Esophagus squamous epithelium (tissue), 4 donors: Measurements from ENCODE around the gene UGT2A3.

Experiments used
- POLR2A ChIP-seq, 4 donors: fragments of 450-650 bp; IDR thresholded peaks; one replicate each; pipeline ENCODE4 v1.6.1; 2017; ENCODE audit warnings: antibody characterized with exemption in 4 of 4, mild to moderate bottlenecking in 4 of 4, moderate library complexity in 3 of 4
- TF ChIP-seq, protein P1 (sequence below), 6 experiments: fragments of 450-650 bp in 4 of 6; fragments of 200-600 bp in 2 of 6; sonication (generic) in 2 of 6; IDR thresholded peaks; one replicate each; pipeline ENCODE4 v1.5.1; 2016 to 2019; ENCODE audit warnings: antibody characterized with exemption in 6 of 6, mild to moderate bottlenecking in 4 of 6, moderate library complexity in 4 of 6

DNA sequence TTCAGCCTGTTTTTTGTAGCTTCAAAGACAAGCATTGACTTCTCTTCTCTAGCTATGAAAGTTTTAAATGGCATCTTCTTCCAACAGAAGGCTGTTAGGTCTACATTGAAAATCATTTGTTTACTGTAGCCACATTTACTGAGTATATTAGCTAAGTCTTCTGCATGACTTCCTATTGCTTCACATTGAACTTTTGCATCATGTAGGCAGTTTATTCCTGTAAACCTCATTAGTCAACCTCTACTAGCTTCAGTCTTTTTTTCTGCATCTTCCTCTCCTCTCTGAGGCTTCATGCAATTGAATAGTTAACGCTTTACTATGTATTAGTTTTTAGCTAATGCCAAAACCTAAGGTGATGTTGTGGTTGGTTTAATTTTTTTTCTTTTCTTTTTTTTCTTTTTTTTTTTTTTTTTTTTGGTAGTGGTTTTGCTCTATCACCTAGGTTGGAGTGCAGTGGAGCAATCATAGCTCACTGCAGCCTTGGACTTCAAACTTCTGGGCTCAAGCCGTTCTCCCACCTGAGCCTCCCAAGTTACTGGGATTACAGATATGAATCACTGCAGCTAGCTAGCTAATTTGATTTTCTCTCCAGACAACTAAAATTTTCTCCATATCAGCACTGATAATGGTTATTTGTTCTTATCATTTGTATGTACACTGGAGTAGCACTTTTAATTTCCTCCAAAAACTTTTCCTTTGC is 3.4 kb downstream of the UGT2A3 start:
- TF ChIP-seq, protein P1, sequence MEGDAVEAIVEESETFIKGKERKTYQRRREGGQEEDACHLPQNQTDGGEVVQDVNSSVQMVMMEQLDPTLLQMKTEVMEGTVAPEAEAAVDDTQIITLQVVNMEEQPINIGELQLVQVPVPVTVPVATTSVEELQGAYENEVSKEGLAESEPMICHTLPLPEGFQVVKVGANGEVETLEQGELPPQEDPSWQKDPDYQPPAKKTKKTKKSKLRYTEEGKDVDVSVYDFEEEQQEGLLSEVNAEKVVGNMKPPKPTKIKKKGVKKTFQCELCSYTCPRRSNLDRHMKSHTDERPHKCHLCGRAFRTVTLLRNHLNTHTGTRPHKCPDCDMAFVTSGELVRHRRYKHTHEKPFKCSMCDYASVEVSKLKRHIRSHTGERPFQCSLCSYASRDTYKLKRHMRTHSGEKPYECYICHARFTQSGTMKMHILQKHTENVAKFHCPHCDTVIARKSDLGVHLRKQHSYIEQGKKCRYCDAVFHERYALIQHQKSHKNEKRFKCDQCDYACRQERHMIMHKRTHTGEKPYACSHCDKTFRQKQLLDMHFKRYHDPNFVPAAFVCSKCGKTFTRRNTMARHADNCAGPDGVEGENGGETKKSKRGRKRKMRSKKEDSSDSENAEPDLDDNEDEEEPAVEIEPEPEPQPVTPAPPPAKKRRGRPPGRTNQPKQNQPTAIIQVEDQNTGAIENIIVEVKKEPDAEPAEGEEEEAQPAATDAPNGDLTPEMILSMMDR (IDR thresholded peaks at IDR 0.05): no peak
- TF ChIP-seq POLR2A (IDR thresholded peaks at IDR 0.05): no peak
